Muscle layer of colon (tissue), 2 donors: Measurements from ENCODE around the gene GPS2.

Experiments
- H3K27ac ChIP-seq: one replicate; pipeline ENCODE4 v1.7.0; 2013; ENCODE audit warnings: low read depth, mild to moderate bottlenecking, low read length, moderate library complexity
- H3K27me3 ChIP-seq, 2 donors: one replicate each; pipeline ENCODE4 v1.7.0; 2013; ENCODE audit warnings: low read length in 2 of 2, mild to moderate bottlenecking in 2 of 2; ENCODE audit not compliant: insufficient read depth in 2 of 2, control insufficient read depth in 1 of 2
- H3K36me3 ChIP-seq: one replicate; pipeline ENCODE4 v1.7.0; 2013; ENCODE audit warnings: mild to moderate bottlenecking, low read length; ENCODE audit not compliant: insufficient read depth
- H3K4me1 ChIP-seq: one replicate; pipeline ENCODE4 v1.7.0; 2013; ENCODE audit warnings: mild to moderate bottlenecking, low read length; ENCODE audit not compliant: insufficient read depth
- H3K4me3 ChIP-seq, 2 donors: one replicate each; pipeline ENCODE4 v1.7.0; 2013; ENCODE audit warnings: low read length in 2 of 2, low read depth in 1 of 2, mild to moderate bottlenecking in 1 of 2, moderate library complexity in 1 of 2
- H3K9ac ChIP-seq: one replicate; pipeline ENCODE4 v1.7.0; 2013; ENCODE audit warnings: low read length
- H3K9me3 ChIP-seq: one replicate; pipeline ENCODE4 v1.7.0; 2013; ENCODE audit warnings: mild to moderate bottlenecking, low read length
- donor health status: abdominal sarcoma.
- donor health status: Adenocarcinoma of cecum.

GPS2 gene

DNA sequence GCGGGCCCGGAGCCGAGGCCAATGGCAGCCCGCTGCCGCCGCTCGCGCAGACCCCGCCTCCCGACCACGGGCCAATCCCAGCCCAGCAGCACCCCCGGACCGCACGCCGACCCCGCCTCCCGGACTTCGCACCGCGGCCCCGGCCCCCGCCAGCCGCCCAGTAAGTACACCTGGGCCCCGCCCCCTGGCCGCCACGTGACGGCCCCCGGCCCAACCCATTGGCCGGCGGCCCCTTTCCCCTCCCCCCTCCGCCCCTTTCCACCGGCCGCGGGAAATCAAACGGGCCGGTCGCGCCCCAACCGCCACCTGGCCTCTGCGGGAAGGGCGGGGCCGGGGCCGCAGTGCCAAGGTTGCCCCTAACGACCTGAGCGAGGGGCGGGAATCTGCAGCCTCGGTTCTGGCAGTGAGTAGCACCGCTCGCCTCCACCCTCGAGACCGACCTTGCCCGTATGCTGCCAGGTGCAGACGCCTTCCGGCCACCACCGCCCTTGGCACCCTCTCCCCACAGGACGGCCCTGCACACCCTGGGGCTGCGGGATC, 20.5 kb downstream of the GPS2 start, which contains the start of gene YBX2:
TSS of gene YBX2 (minus strand) at position 26 of the 540 bp plus-strand sequence. CDS start 139 bp downstream, outside the sequence.
- H3K9ac ChIP-seq, result no peak within 1 kb of the TSS
- H3K36me3 ChIP-seq, result no peaks in the 10 kb centered on the region
- peaks cover 51% of the 10 kb centered on the region for H3K4me1 ChIP-seq
- H3K4me3 ChIP-seq, result peak within 1 kb of the TSS; percentile 32 to 38
- no peaks in the 10 kb centered on the region for H3K9me3 ChIP-seq
- H3K27me3 ChIP-seq, result peaks cover 0 to 22% of the 10 kb centered on the region in 2 donors
- H3K27ac ChIP-seq, result peak within 1 kb of the TSS; percentile 39

- H3K4me3 ChIP-seq, result peak overlapping the region; percentile 32 to 38
Observed at GRCh38 chr17:7293816-7294613, 21.1 kb downstream of the GPS2 start.

DNA sequence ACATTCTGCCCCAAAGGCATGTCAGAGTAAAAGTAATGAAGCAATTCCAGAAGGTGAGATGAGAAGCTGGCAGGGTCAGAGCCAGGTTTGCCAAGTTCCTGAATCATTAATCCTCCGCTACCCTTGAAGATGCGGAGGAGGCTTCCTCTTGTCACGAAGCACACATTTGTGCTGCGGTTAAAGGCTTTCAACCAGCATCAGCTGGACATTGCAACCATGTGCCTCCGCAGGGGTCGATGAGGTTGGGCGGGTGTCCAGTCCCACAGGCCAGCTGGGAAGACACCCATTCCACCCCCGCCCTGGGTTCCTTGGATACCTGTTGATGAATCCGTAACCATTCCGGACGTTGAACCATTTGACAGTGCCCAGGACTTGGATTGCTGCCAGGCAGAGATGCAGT, 22.0 kb downstream of the GPS2 start:
- no peak overlapping the region for H3K9ac ChIP-seq
- no peaks in the 10 kb centered on the region for H3K36me3 ChIP-seq
- H3K27ac ChIP-seq, result peak overlapping the region; percentile 4
- peaks cover 51% of the 10 kb centered on the region for H3K4me1 ChIP-seq
- peaks cover 0 to 24% of the 10 kb centered on the region in 2 donors for H3K27me3 ChIP-seq
- H3K9me3 ChIP-seq, result no peaks in the 10 kb centered on the region
- H3K4me3 ChIP-seq, result peak overlapping the region in 1 of 2 donors; percentile 32

More at GRCh38 chr17:7293816-7294613, 21.1 kb downstream of the GPS2 start:
- Histone ChIP-seq H3K27ac (peak overlapping the region; percentile 39), H3K9ac (no peak overlapping the region), H3K9me3 (no peaks in the 10 kb centered on the region), H3K4me1 (peaks cover 51% of the 10 kb centered on the region), H3K27me3 (peaks cover 0 to 24% of the 10 kb centered on the region in 2 donors), H3K36me3 (no peaks in the 10 kb centered on the region)

GRCh38 chr17:7292729-7293128, 22.4 kb downstream of the GPS2 start:
- Histone ChIP-seq H3K4me3 (no peak overlapping the region), H3K4me1 (peaks cover 51% of the 10 kb centered on the region), H3K9me3 (no peaks in the 10 kb centered on the region), H3K27me3 (peaks cover 0 to 24% of the 10 kb centered on the region in 2 donors), H3K9ac (no peak overlapping the region), H3K27ac (peak overlapping the region; percentile 4), H3K36me3 (no peaks in the 10 kb centered on the region)

DNA sequence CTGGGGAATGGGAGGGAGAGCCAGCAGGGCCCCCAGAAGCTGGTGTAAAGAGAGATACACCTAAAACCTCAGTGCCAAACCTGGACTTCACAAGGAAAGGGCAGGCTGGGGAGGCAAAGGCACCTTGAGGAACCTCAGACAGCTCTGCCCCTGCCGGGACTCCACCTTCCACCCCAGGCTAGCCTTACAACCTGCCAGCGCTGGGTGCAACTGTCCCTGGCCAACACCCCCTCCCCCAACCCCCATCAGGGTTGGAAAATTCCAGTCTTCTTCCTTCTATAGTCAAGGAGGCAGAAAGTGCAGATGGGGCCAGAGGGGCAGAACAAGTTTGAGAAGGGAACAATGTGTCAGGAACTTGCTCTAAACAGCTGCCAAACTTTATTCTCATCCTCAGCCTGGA, 23.0 kb downstream of the GPS2 start:
- Histone ChIP-seq H3K4me3 (no peak overlapping the region), H3K36me3 (no peaks in the 10 kb centered on the region), H3K9me3 (no peaks in the 10 kb centered on the region), H3K9ac (no peak overlapping the region), H3K27me3 (peaks cover 0 to 24% of the 10 kb centered on the region in 2 donors), H3K27ac (peak overlapping the region; percentile 4), H3K4me1 (peaks cover 51% of the 10 kb centered on the region)

DNA sequence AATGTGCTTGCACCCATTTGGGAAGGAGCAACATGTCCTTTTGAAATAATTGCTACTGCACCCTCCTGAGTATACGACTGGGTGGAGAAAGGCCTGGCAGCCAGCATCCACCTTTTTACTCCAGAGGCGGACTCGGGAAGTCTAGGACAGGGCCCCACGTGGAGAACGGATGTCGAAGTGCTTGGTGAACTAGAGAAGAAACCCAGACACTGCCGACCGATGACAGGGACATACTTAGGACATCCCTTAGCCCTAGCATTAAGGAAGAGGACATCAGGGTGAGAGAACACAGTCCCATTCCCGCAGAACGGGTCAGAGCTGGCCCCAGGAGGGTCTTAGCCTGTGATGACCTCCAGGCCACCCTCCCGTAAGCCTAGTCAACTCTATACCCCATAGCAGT, 24.5 kb downstream of the GPS2 start:
- H3K27ac ChIP-seq, result no peak overlapping the region
- H3K4me1 ChIP-seq, result peaks cover 42% of the 10 kb centered on the region
- H3K4me3 ChIP-seq, result no peak overlapping the region
- H3K9me3 ChIP-seq, result no peaks in the 10 kb centered on the region
- no peak overlapping the region for H3K9ac ChIP-seq
- peaks cover 0 to 24% of the 10 kb centered on the region in 2 donors for H3K27me3 ChIP-seq
- H3K36me3 ChIP-seq, result peaks cover 12% of the 10 kb centered on the region

GRCh38 chr17:7290166-7290565, 25.0 kb downstream of the GPS2 start:
- Histone ChIP-seq H3K9ac (no peak overlapping the region), H3K4me1 (peaks cover 40% of the 10 kb centered on the region), H3K36me3 (peaks cover 17% of the 10 kb centered on the region), H3K27me3 (peaks cover 0 to 23% of the 10 kb centered on the region in 2 donors), H3K4me3 (no peak overlapping the region), H3K9me3 (no peaks in the 10 kb centered on the region), H3K27ac (no peak overlapping the region)

- H3K4me1 ChIP-seq, result peaks cover 43% of the 10 kb centered on the region
- H3K27me3 ChIP-seq, result peaks cover 0 to 17% of the 10 kb centered on the region in 2 donors
- H3K9me3 ChIP-seq, result no peaks in the 10 kb centered on the region
- H3K27ac ChIP-seq, result peak overlapping the region; percentile 55
- no peak overlapping the region for H3K9ac ChIP-seq
- H3K36me3 ChIP-seq, result peaks cover 24% of the 10 kb centered on the region
- H3K4me3 ChIP-seq, result no peak overlapping the region
Observed at GRCh38 chr17:7289256-7290032, 25.7 kb downstream of the GPS2 start.

GRCh38 chr17:7285679-7286078, 29.5 kb downstream of the GPS2 start:
- H3K27ac ChIP-seq, result peak overlapping the region; percentile 37
- no peak overlapping the region for H3K4me3 ChIP-seq
- H3K9me3 ChIP-seq, result no peaks in the 10 kb centered on the region
- no peak overlapping the region for H3K9ac ChIP-seq
- H3K27me3 ChIP-seq, result peaks cover 0 to 9% of the 10 kb centered on the region in 2 donors
- H3K36me3 ChIP-seq, result peaks cover 32% of the 10 kb centered on the region
- H3K4me1 ChIP-seq, result peaks cover 32% of the 10 kb centered on the region

GRCh38 chr17:7284911-7285310, 30.2 kb downstream of the GPS2 start:
- H3K27ac ChIP-seq, result peak overlapping the region; percentile 59
- peaks cover 32% of the 10 kb centered on the region for H3K4me1 ChIP-seq
- peaks cover 0 to 4% of the 10 kb centered on the region in 2 donors for H3K27me3 ChIP-seq
- no peaks in the 10 kb centered on the region for H3K9me3 ChIP-seq
- H3K36me3 ChIP-seq, result peaks cover 32% of the 10 kb centered on the region
- H3K4me3 ChIP-seq, result no peak overlapping the region
- no peak overlapping the region for H3K9ac ChIP-seq
